Measurements from ENCODE around the gene ST6GAL2.

The ST6GAL2 gene

DNA sequence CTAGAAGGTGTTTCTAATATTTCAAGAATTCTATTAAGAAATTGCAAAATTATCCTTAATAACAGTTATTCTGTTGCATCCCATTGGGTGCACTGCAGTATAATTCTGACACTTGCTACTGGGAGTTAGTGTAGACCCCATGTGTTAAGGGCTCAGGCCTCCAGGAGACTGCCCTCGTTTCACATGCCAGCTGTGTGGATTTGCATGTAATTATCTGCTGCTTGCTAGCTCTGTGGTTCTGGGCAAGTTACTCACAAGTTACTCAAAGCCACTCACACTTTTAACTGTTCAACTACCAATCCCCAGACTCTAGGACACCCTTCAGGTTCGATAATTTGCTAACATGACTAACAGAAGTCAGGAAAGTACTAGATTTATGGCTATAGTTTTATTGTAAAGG lies 38.6 kb downstream of the ST6GAL2 start:
- Histone ChIP-seq H3K4me1 (ENCODE audit: control insufficient read depth in 1 of 2, insufficient read depth in 2 of 2, low read length in 2 of 2) (no peaks in the 10 kb centered on the region), H4K91ac (ENCODE audit: low read depth, low read length) (no peak overlapping the region), H3K18ac (ENCODE audit: low read length) (no peak overlapping the region), H3K9me3 (ENCODE audit: insufficient read depth, low read depth, low read length) (no peaks in the 10 kb centered on the region), H3K36me3 (ENCODE audit: control insufficient read depth in 1 of 2, insufficient read depth in 2 of 2, low read length in 2 of 2) (no peaks in the 10 kb centered on the region), H3K4me2 (ENCODE audit: low read length) (no peak overlapping the region), H2AK5ac (ENCODE audit: low read length) (no peak overlapping the region), H3K4me3 (ENCODE audit: low read depth, low read length) (no peak overlapping the region), H3K23ac (ENCODE audit: low read length) (no peak overlapping the region), H2BK120ac (ENCODE audit: insufficient read depth, low read length, poor library complexity) (no peak overlapping the region), H4K12ac (ENCODE audit: low read depth, low read length) (no peak overlapping the region), H3K14ac (ENCODE audit: low read length) (no peak overlapping the region), H2AFZ (ENCODE audit: insufficient read depth, low read length, poor library complexity) (no peak overlapping the region), H2BK12ac (ENCODE audit: low read length) (no peak overlapping the region), H3K79me1 (ENCODE audit: low read length) (no peaks in the 10 kb centered on the region), H3K27me3 (ENCODE audit: insufficient read depth, low read length) (no peaks in the 10 kb centered on the region), H3K79me2 (ENCODE audit: control insufficient read depth, insufficient read depth, low read length, poor library complexity) (no peaks in the 10 kb centered on the region), H4K8ac (ENCODE audit: low read depth, low read length) (no peak overlapping the region), H3K27ac (ENCODE audit: low read depth, low read length) (no peak overlapping the region), H3K4ac (ENCODE audit: low read depth, low read length) (no peak overlapping the region), H3K9ac (ENCODE audit: low read length) (no peak overlapping the region), H2BK5ac (ENCODE audit: low read depth, low read length, poor library complexity) (no peak overlapping the region)
- WGBS (ENCODE audit: extremely low coverage, insufficient coverage, insufficient read length) = no CpG with 5 or more reads among the region's 2 CpGs
- DNase-seq = no peak

GRCh38 chr2:106845716-106846115 lies 40.3 kb downstream of the ST6GAL2 start:
- no peak overlapping the region for H2BK120ac ChIP-seq (ENCODE audit: insufficient read depth, low read length, poor library complexity)
- no peak overlapping the region for H4K91ac ChIP-seq (ENCODE audit: low read depth, low read length)
- no peaks in the 10 kb centered on the region for H3K27me3 ChIP-seq (ENCODE audit: insufficient read depth, low read length)
- no peak overlapping the region for H3K23ac ChIP-seq (ENCODE audit: low read length)
- no peak overlapping the region for H3K4me2 ChIP-seq (ENCODE audit: low read length)
- DNase-seq = no peak
- no peak overlapping the region for H2AK5ac ChIP-seq (ENCODE audit: low read length)
- H4K12ac ChIP-seq (ENCODE audit: low read depth, low read length) = no peak overlapping the region
- H3K79me2 ChIP-seq (ENCODE audit: control insufficient read depth, insufficient read depth, low read length, poor library complexity) = no peaks in the 10 kb centered on the region
- no peak overlapping the region for H3K27ac ChIP-seq (ENCODE audit: low read depth, low read length)
- no peaks in the 10 kb centered on the region for H3K79me1 ChIP-seq (ENCODE audit: low read length)
- no peak overlapping the region for H3K4me3 ChIP-seq (ENCODE audit: low read depth, low read length)
- H3K9ac ChIP-seq (ENCODE audit: low read length) = no peak overlapping the region
- no peak overlapping the region for H3K14ac ChIP-seq (ENCODE audit: low read length)
- no peak overlapping the region for H3K4ac ChIP-seq (ENCODE audit: low read depth, low read length)
- no peak overlapping the region for H4K8ac ChIP-seq (ENCODE audit: low read depth, low read length)
- no peak overlapping the region for H2AFZ ChIP-seq (ENCODE audit: insufficient read depth, low read length, poor library complexity)
- no peak overlapping the region for H2BK12ac ChIP-seq (ENCODE audit: low read length)
- no peaks in the 10 kb centered on the region for H3K36me3 ChIP-seq (ENCODE audit: control insufficient read depth in 1 of 2, insufficient read depth in 2 of 2, low read length in 2 of 2)
- no peaks in the 10 kb centered on the region for H3K4me1 ChIP-seq (ENCODE audit: control insufficient read depth in 1 of 2, insufficient read depth in 2 of 2, low read length in 2 of 2)
- WGBS (ENCODE audit: extremely low coverage, insufficient coverage, insufficient read length) = no CpG with 5 or more reads among the region's 6 CpGs
- H2BK5ac ChIP-seq (ENCODE audit: low read depth, low read length, poor library complexity) = no peak overlapping the region
- H3K18ac ChIP-seq (ENCODE audit: low read length) = no peak overlapping the region
- no peaks in the 10 kb centered on the region for H3K9me3 ChIP-seq (ENCODE audit: insufficient read depth, low read depth, low read length)

GRCh38 chr2:106843910-106844250 lies 42.1 kb downstream of the ST6GAL2 start:
- Histone ChIP-seq H3K4me2 (ENCODE audit: low read length) (no peak overlapping the region), H3K9ac (ENCODE audit: low read length) (no peak overlapping the region), H3K4me1 (ENCODE audit: control insufficient read depth in 1 of 2, insufficient read depth in 2 of 2, low read length in 2 of 2) (no peaks in the 10 kb centered on the region), H3K36me3 (ENCODE audit: control insufficient read depth in 1 of 2, insufficient read depth in 2 of 2, low read length in 2 of 2) (no peaks in the 10 kb centered on the region), H3K79me1 (ENCODE audit: low read length) (no peaks in the 10 kb centered on the region), H3K27me3 (ENCODE audit: insufficient read depth, low read length) (no peaks in the 10 kb centered on the region), H2BK12ac (ENCODE audit: low read length) (no peak overlapping the region), H3K4ac (ENCODE audit: low read depth, low read length) (no peak overlapping the region), H4K8ac (ENCODE audit: low read depth, low read length) (no peak overlapping the region), H3K14ac (ENCODE audit: low read length) (no peak overlapping the region), H3K9me3 (ENCODE audit: insufficient read depth, low read depth, low read length) (no peaks in the 10 kb centered on the region), H3K79me2 (ENCODE audit: control insufficient read depth, insufficient read depth, low read length, poor library complexity) (no peaks in the 10 kb centered on the region), H2BK120ac (ENCODE audit: insufficient read depth, low read length, poor library complexity) (no peak overlapping the region), H3K18ac (ENCODE audit: low read length) (no peak overlapping the region), H3K4me3 (ENCODE audit: low read depth, low read length) (no peak overlapping the region), H4K12ac (ENCODE audit: low read depth, low read length) (no peak overlapping the region), H2AFZ (ENCODE audit: insufficient read depth, low read length, poor library complexity) (no peak overlapping the region), H2AK5ac (ENCODE audit: low read length) (no peak overlapping the region), H2BK5ac (ENCODE audit: low read depth, low read length, poor library complexity) (no peak overlapping the region), H3K23ac (ENCODE audit: low read length) (no peak overlapping the region), H4K91ac (ENCODE audit: low read depth, low read length) (no peak overlapping the region), H3K27ac (ENCODE audit: low read depth, low read length) (no peak overlapping the region)
- DNase-seq = no peak
- no CpG with 5 or more reads among the region's 5 CpGs for WGBS (ENCODE audit: extremely low coverage, insufficient coverage, insufficient read length)

GRCh38 chr2:106843001-106843909 lies 42.7 kb downstream of the ST6GAL2 start:
- Histone ChIP-seq H2BK5ac (ENCODE audit: low read depth, low read length, poor library complexity) (no peak overlapping the region), H4K8ac (ENCODE audit: low read depth, low read length) (no peak overlapping the region), H3K27me3 (ENCODE audit: insufficient read depth, low read length) (no peaks in the 10 kb centered on the region), H3K79me2 (ENCODE audit: control insufficient read depth, insufficient read depth, low read length, poor library complexity) (no peaks in the 10 kb centered on the region), H2AFZ (ENCODE audit: insufficient read depth, low read length, poor library complexity) (no peak overlapping the region), H3K36me3 (ENCODE audit: control insufficient read depth in 1 of 2, insufficient read depth in 2 of 2, low read length in 2 of 2) (no peaks in the 10 kb centered on the region), H3K14ac (ENCODE audit: low read length) (no peak overlapping the region), H3K23ac (ENCODE audit: low read length) (no peak overlapping the region), H2AK5ac (ENCODE audit: low read length) (no peak overlapping the region), H3K4ac (ENCODE audit: low read depth, low read length) (no peak overlapping the region), H3K18ac (ENCODE audit: low read length) (no peak overlapping the region), H3K4me1 (ENCODE audit: control insufficient read depth in 1 of 2, insufficient read depth in 2 of 2, low read length in 2 of 2) (no peaks in the 10 kb centered on the region), H3K4me3 (ENCODE audit: low read depth, low read length) (no peak overlapping the region), H2BK12ac (ENCODE audit: low read length) (no peak overlapping the region), H4K12ac (ENCODE audit: low read depth, low read length) (no peak overlapping the region), H3K9me3 (ENCODE audit: insufficient read depth, low read depth, low read length) (no peaks in the 10 kb centered on the region), H2BK120ac (ENCODE audit: insufficient read depth, low read length, poor library complexity) (no peak overlapping the region), H3K27ac (ENCODE audit: low read depth, low read length) (no peak overlapping the region), H4K91ac (ENCODE audit: low read depth, low read length) (no peak overlapping the region), H3K9ac (ENCODE audit: low read length) (no peak overlapping the region), H3K4me2 (ENCODE audit: low read length) (no peak overlapping the region), H3K79me1 (ENCODE audit: low read length) (no peaks in the 10 kb centered on the region)
- DNase-seq = no peak
- WGBS (ENCODE audit: extremely low coverage, insufficient coverage, insufficient read length) = no CpG with 5 or more reads among the region's 63 CpGs

Data from trophoblast cell (in vitro differentiated cells and primary cell).